ENCODE results near the gene DEF6.

The DEF6 gene

GRCh38 chr6:35258336-35258735 is 39.3 kb upstream of the DEF6 start:
- no peaks in the 10 kb centered on the region for H3K9me3 ChIP-seq
- DNase-seq = no peak
- no peaks in the 10 kb centered on the region for H3K36me3 ChIP-seq
- intact Hi-C loops (cut with DNase I; ENCODE audit: low total_unique reads) = loop anchor here (10.0 kb wide), 1 partner anchor 244 kb away; no protein-coding TSS in a partner anchor
- H3K4me1 ChIP-seq = peaks cover 0 to 60% (median 19%) of the 10 kb centered on the region in 4 donors
- H3K27me3 ChIP-seq = no peaks in the 10 kb centered on the region
- no peak for TF ChIP-seq CTCF (IDR thresholded peaks at IDR 0.05)
- peak overlapping the region; percentile 98 for H3K27ac ChIP-seq
- H3K4me3 ChIP-seq = peak overlapping the region; percentile 80 to 94

GRCh38 chr6:35258858-35259193 is 38.8 kb upstream of the DEF6 start:
- peaks cover 0 to 61% (median 22%) of the 10 kb centered on the region in 4 donors for H3K4me1 ChIP-seq
- intact Hi-C loops (cut with DNase I; ENCODE audit: low total_unique reads) = loop anchor here (10.0 kb wide), 1 partner anchor 244 kb away; no protein-coding TSS in a partner anchor
- no peaks in the 10 kb centered on the region for H3K9me3 ChIP-seq
- H3K36me3 ChIP-seq = no peaks in the 10 kb centered on the region
- DNase-seq = peak in 1 of 2 donors; percentile 33
- no peak for TF ChIP-seq CTCF (IDR thresholded peaks at IDR 0.05)
- H3K4me3 ChIP-seq = peak overlapping the region; percentile 80 to 94
- peak overlapping the region; percentile 98 for H3K27ac ChIP-seq
- no peaks in the 10 kb centered on the region for H3K27me3 ChIP-seq

GRCh38 chr6:35259194-35259947 is 38.2 kb upstream of the DEF6 start, which contains the start of gene ZNF76:
Gene ZNF76, plus strand, starts transcription at chr6:35259735. Its CDS starts 21,417 bp downstream, at chr6:35281152.
- H3K4me3 ChIP-seq = peak within 1 kb of the TSS; percentile 80 to 94
- peak in 1 of 2 experiments; percentile 74 for TF ChIP-seq CTCF (IDR thresholded peaks at IDR 0.05)
- peak; percentile 97 to 99 for DNase-seq
- H3K27ac ChIP-seq = peak within 1 kb of the TSS; percentile 98
- intact Hi-C loops (cut with DNase I; ENCODE audit: low total_unique reads) = loop anchor here (10.0 kb wide), 1 partner anchor 245 kb away; no protein-coding TSS in a partner anchor
- H3K9me3 ChIP-seq = no peaks in the 10 kb centered on the region
- no peaks in the 10 kb centered on the region for H3K36me3 ChIP-seq
- H3K27me3 ChIP-seq = no peaks in the 10 kb centered on the region
- peaks cover 0 to 65% (median 22%) of the 10 kb centered on the region in 4 donors for H3K4me1 ChIP-seq

GRCh38 chr6:35259948-35260590 is 37.5 kb upstream of the DEF6 start:
- intact Hi-C loops (cut with DNase I; ENCODE audit: low total_unique reads) = loop anchor here (10.0 kb wide), 1 partner anchor 245 kb away; no protein-coding TSS in a partner anchor
- peak; percentile 71 to 81 for DNase-seq
- no peaks in the 10 kb centered on the region for H3K36me3 ChIP-seq
- peak overlapping the region; percentile 80 to 94 for H3K4me3 ChIP-seq
- H3K27ac ChIP-seq = peak overlapping the region; percentile 98
- peaks cover 0 to 60% (median 22%) of the 10 kb centered on the region in 4 donors for H3K4me1 ChIP-seq
- no peaks in the 10 kb centered on the region for H3K27me3 ChIP-seq
- no peak for TF ChIP-seq CTCF (IDR thresholded peaks at IDR 0.05)
- no peaks in the 10 kb centered on the region for H3K9me3 ChIP-seq

DNA sequence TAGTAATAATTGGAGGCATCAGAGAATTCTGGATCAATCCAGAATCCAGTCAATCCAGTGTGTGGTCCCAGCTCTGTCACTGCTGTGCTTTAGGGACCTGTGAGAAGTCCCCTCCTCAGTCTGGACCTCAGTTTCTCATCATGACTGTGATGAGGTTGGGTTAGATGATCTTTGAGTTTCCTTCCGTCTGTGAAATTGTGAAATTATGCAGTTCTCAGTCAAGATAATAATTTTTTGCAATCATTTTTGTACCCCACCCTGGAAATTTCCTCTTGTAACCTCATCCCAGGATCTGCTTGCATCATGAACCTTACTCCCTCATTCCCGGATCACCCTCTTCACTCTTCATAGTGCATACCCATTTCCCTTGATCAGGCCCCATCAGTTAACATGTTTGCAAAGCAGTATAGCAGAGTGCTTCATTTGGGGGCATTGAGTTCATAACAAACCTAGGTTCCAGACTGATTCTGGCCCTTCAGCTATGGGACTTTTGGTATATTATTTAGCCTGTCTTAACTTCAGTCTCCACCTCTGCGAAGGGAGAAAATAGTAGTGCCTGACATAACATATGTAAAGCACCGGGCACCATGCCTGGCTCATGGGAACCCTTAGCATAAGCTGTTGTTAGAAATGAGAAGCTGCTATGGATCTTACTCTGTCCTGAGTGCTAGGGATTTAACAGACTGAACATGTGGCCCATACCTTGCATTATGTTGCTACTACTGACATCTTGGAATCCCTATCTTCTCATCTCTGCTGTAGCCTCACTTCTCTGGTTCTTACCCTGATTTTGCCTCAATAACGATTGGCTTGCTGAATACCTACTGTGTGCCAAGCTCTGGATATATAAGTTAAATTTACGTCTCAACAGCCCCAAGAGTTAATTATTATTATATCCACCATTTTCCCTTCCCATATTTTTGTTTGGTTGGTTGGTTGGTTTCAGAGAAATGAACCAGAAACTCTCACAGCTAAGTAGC is 36.7 kb upstream of the DEF6 start:
- intact Hi-C loops (cut with DNase I; ENCODE audit: low total_unique reads) = no loop called here
- no peaks in the 10 kb centered on the region for H3K36me3 ChIP-seq

More for the DNA sequence above, 36.7 kb upstream of the DEF6 start:
- DNase-seq = no peak
- Histone ChIP-seq H3K9me3 (no peaks in the 10 kb centered on the region), H3K4me1 (peaks cover 0 to 56% (median 22%) of the 10 kb centered on the region in 4 donors), H3K27me3 (no peaks in the 10 kb centered on the region), H3K4me3 (peak overlapping the region; percentile 80 to 94), H3K27ac (peak overlapping the region; percentile 98)
- no peak for TF ChIP-seq CTCF (IDR thresholded peaks at IDR 0.05)

Data from tibial artery (tissue), 4 donors.